ENCODE measurements around the gene SERPINE3.

Gene SERPINE3

DNA sequence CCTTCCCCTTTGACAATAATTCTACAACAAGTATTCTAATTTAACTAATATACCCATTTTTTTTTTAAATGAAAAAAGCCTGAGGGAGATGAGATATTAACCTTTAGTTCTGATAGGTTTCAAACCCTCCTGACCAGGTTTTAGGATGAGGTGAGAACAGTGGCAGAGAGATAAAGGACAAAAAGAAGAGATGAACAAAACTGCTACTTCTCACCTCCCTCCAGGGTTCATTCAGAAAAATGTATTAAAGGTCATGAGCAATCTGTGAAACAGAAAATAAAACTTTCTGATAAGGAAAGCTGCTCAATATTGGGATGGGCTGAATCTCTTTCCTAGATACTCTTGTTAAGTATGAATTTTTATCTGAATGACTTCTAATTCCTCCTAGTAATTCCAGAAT lies 24.1 kb downstream of the SERPINE3 start:
- no peak for DNase-seq (ENCODE audit: low spot score)

DNA sequence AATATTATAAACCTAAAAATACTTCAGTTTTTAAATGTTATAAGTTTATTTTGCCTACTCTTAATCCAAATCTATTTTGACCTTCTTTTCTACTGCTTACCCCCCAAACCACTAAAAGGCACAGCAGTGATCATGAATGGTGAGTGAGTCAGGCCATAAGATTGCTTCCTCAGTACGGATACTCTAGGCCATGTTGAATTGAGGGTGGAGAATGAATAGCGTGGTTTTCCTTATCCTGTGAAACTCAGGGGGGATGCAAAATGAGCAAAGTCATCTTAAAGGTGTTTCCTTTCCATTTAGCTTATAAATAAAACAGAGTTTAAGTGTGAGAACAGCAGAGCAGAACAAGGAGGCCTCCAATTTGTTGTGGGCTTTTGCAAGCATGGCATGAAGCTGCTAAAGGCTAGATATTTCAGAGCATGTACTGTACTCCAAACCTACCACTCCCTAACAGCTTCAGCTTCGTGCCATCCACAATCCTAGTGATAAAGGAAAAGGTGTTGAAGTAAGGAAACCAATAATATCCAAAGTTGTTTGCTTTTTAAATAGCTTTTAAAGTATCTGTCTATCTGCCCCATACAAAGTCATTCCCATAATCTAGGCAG lies 25.0 kb downstream of the SERPINE3 start:
- no peak for DNase-seq (ENCODE audit: low spot score)

DNA sequence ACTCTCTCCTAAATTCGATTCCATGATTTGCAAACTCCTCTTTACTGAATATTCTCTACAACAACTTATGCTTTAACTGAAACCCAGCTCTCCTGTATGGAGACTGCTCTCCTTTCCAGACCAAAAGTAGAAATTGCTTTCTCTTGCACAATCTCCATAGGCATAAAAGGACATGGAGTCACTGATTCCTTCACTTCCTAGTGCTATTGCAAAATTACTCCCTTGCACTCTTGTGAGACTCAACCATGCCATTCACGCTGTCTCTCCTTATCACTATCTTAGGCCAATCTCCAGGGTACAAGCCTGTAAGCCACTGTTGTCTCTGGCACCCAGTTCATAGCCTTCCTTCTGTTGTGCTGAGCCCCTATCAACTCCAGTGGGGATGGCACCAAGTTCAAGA lies 30.6 kb downstream of the SERPINE3 start:
- no peak for DNase-seq (ENCODE audit: low spot score)

DNA sequence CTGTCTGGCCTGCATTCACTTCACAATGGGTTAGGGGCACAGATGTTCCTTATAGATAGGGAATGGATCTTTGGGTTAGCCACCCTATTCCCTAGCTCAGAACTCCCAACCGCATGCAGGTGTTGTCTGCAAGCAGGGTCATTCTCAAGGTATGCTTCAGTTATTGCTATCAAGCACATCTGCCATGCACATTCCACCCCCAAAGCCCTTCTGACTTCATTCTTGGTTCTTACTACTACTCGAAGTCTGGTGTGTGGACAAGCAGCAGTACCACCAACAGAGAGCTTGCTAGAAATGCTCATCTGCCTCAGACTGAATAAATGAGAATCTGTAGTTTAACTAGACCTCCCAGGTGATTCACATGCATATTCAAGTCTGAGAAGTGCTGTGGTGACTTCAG lies 31.3 kb downstream of the SERPINE3 start:
- DNase-seq (ENCODE audit: low spot score): no peak

DNA sequence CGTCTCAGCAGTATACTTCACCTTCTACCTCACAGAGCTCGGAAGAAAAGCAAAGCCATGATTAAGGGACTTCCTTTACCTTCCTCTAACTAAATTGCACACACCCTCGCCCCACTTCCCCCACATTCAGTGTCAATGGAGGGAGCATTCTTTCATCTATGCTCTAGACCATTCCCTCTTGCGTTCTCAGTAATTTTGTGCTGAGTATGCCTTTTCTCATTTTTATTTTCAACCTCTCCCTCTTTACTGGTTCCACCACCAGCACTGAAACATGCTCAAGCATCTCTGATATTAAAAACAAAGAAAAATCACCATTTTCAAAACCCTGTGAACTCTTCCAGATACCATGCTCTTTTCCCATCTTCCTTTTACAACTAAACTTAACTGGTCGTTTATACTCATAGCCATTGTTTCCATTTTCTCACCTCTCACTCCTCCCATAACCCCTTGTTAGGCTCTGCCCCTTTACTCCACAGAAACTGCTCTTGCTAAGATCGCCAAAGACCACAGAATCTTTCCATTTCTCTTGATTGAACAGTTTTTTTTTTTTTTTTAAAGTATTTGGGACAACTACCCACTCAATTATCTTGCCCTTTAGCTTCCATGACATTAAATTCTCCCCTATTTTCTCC lies 32.4 kb downstream of the SERPINE3 start:
- DNase-seq (ENCODE audit: low spot score): no peak

DNA sequence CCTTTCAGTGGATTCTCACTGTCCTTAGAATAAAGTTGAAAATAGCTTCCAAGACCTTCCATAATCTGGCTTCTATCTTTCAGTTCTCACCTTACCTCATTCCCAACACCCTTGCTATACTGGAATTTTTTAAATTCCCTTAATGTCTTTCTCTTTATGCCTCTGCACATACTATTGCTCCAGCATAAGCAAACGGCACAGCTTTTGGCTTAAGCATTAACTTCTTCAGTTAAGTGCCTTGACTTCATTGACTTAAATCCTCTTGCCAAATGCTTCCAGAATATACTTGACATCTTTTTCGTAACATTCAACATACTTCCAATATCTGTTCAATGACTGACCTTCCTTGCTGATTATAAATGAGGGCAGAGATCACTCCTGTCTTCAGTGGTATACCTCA lies 34.0 kb downstream of the SERPINE3 start:
- no peak for DNase-seq (ENCODE audit: low spot score)

DNA sequence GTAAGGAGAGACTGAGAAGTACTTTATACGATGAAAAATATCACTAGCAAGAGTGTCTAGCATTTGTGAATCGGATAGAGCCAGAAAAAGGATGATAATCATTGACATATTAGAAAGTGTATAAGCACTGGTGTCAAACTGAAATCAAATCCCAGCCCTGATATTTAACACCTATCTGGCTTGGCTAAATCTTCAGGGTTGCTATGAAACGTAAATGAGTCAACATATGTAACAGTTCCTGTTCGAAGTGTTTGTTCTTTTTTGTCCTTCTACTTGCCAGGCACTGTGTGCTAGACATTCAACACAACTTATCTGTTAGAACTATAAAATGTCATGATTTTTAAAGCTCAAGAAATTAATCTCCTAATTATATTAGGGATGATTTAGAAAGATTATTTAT lies 40.8 kb downstream of the SERPINE3 start:
- no peak for DNase-seq (ENCODE audit: low spot score)

DNA sequence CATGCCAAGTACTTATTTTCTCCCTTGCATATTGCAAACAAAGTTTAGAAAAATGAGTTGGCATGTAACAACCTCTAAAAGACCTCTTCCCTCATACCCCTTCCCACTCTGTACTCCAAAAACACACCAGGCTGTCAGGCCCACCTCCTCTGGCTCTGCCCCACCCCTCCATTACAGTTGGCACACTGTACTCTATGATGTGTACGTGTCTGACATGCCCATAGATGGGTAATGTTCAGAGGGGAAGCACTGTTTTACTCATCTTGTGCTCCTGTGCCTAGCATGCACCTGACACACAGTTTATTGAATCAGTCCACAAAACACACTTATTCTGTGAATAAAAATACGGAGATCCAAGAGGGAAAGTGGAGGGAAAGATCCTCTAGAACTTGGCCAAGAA lies 45.6 kb downstream of the SERPINE3 start:
- DNase-seq (ENCODE audit: low spot score): no peak

DNA sequence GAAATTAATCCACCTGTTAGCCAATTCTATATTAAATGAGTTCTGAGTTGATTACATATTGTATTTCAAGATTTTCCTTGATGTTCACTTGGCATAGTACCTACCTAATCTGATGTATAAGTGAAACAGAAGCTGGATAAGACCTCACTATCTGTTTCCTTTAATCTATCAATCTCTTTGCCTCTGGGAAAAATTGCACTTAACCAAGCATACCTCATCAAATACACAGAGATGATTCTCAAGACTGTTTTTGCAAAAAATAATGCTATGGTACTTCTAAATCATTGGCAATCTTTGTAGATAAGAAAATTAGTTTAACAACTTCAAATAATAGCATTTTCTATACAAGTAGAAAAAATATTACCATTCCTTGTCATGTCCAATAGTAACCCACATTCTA lies 55.2 kb downstream of the SERPINE3 start:
- DNase-seq (ENCODE audit: low spot score): no peak

DNA sequence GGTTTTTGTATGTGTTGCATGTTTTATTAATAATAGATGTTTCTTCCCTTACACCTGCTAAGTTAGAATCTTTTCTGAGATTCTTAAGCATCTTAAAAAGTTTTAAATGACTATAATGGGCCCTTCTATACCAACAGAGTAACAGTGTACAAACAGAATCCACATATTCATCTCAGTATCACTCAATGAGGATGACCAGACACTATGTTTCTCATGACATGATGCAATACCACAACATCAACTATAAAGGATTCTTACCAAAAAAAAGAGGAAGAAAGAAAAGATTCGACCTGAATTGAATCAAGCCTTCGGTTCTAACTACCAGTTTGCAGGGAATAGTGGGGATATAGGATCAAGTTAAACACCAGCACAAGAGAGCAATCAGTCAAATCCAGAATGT lies 56.9 kb downstream of the SERPINE3 start:
- DNase-seq (ENCODE audit: low spot score): no peak

DNA sequence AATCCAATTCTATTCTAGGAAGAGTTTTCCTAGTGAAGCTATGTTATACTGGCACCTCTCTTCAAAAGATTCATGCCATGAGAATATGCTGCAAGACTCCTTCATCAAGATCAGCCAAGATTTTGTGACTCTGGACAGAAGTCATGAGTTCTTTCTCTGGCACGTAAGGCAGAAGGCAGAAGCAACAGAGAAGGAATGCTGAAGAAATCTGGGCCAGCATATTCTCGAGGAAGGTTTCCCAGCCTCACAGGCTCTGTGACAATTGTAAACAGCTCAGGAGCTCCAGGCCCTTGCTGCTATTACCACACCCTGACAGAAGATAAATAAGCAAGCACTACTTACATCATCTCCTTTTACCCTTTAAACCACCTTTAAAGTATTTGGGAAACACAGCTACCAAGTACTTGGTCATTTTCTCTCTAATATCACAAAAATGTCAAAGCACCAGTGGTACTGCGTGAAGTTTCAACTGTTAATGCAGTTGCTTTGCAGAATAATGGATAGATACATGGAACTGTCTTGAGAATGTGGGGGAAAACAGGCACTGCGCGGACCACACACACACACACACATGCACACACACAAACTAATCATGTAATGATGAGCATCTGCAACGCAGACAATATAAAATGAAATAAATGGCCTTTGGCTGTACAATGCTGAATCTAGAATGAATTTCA lies 57.9 kb downstream of the SERPINE3 start:
- peak; percentile 12 for DNase-seq (ENCODE audit: low spot score)

DNA sequence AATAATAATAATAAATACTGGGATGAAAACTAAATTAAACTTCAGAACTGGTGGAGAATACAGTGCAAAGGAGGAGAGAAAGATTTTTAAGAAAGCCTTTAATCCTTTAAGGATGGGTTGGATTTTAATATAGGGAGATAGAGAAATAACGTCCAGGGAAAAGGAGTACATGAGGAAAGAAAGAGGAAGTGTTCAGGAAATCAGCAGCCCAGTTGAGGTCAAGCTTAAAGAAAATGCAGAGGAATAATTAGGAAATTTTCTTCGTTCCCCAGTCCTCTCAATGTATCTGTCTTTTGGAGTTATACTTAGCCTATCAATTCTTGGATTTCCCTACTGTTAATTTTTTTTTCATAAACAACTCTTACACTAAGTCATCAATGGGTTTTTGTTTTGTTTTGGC lies 65.7 kb downstream of the SERPINE3 start:
- DNase-seq (ENCODE audit: low spot score): no peak

DNA sequence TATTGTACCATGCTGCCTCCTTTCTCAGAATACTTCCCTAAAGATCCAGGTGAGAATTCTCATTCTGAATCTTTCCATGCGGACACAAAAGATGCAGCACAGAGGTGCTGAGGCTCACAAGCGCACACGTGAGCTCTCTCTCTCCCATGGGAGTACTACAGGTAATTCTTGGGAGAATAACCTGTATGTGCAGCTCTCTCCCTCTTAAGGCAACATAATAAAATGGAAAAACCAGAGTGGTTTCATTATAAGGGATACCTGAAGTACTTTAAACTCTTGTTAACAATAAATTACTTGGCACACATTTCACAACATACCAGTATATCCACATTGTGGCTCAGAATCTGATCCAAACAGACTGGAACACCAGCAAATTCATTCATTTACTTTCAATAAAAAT lies 72.9 kb downstream of the SERPINE3 start:
- DNase-seq (ENCODE audit: low spot score): no peak

Measured in iPS-NIHi11 (cell line).